Motor neuron (in vitro differentiated cells): ENCODE results near the gene ATP6V0D1. TPM values are rescaled to one million over a fixed set of nuclear protein-coding genes. Genes with fewer than 3 reads are reported as not detected.

Source experiments
- ATAC-seq, 8 experiments: fragments of 200-7000 bp; cut with Tn5 transposase; replicated peaks in 6 of 8; 2 replicates each; pipeline ENCODE4 v1.8.0; 2021; ENCODE audit warnings: mild to moderate bottlenecking in 8 of 8, moderate library complexity in 8 of 8
- H3K27ac ChIP-seq, 2 donors: fragments of 250-450 bp; sonication (Bioruptor Pico); 2 replicates each; pipeline ENCODE4 v1.9.0; 2021; ENCODE audit warnings: antibody characterized with exemption in 2 of 2, mild to moderate bottlenecking in 2 of 2, moderate library complexity in 1 of 2
- H3K4me1 ChIP-seq, 2 donors: fragments of 250-450 bp; sonication (Bioruptor Pico); replicated peaks in 1 of 2; 2 replicates each; pipeline ENCODE4 v1.6.1; 2021; ENCODE audit warnings: antibody characterized with exemption in 2 of 2, mild to moderate bottlenecking in 2 of 2, moderate library complexity in 1 of 2
- H3K4me3 ChIP-seq, 5 donors: fragments of 250-450 bp; sonication (Bioruptor Pico); 2 replicates each; pipeline ENCODE4 v1.9.0; 2021; ENCODE audit warnings: antibody characterized with exemption in 5 of 5, mild to moderate bottlenecking in 5 of 5, moderate library complexity in 4 of 5
- WGBS, 10 experiments: fragments of 450-650 bp; shearing (Covaris generic); methylation state at CpG; one replicate each; pipeline ENCODE4 v1.0.0; 2022; 5-methylcytosine and 5-hydroxymethylcytosine counted together
- in situ Hi-C, 9 experiments: fragments of 400-800 bp; cut with MboI; loops; one replicate each; pipeline ENCODE4 v1.15.0; 2021; ENCODE audit warnings: low sequenced_read_pairs in 9 of 9, low pct_unique_long_range_greater_than_20kb in 2 of 9; ENCODE audit not compliant: unreplicated experiment in 9 of 9
- total RNA-seq, 8 experiments: library from RNA; unstranded; fragments of 300-600 nt; gene quantifications; 2 replicates each; pipeline versions ENCODE4 v1.2.3 to v1.2.4, GENCODE V29; 2022

The ATP6V0D1 gene
- total RNA-seq, 8 experiments from 2014 or later: 56.6 to 139 (median 69.4) TPM

GRCh38 chr16:67399218-67399733 lies 81.7 kb downstream of the ATP6V0D1 start:
- WGBS, 10 experiments: 50% methylated on average over 4 of the region's 42 CpGs; no CpG with 5 or more reads in 9 of the 10 experiments
- Histone ChIP-seq H3K4me3 (no peak overlapping the region), H3K4me1 (peaks cover 36 to 50% of the 10 kb centered on the region in 2 donors), H3K27ac (no peak overlapping the region)
- in situ Hi-C loops: no loop called here
- ATAC-seq: peak in 6 of 8 experiments; percentile 28 to 69 (median 51)

- Histone ChIP-seq H3K27ac (no peak overlapping the region), H3K4me3 (no peak overlapping the region), H3K4me1 (peaks cover 40 to 56% of the 10 kb centered on the region in 2 donors)
- WGBS, 10 experiments: 80 to 100% (median 97%) methylated on average over 1 to 3 of the region's 19 CpGs; no CpG with 5 or more reads in 6 of the 10 experiments
- in situ Hi-C loops: no loop called here
- ATAC-seq: no peak
Measured at GRCh38 chr16:67398546-67399217, 82.3 kb downstream of the ATP6V0D1 start.

- Histone ChIP-seq H3K27ac (no peak overlapping the region), H3K4me1 (peaks cover 42 to 59% of the 10 kb centered on the region in 2 donors), H3K4me3 (no peak overlapping the region)
- in situ Hi-C loops: no loop called here
- whole genome bisulfite sequencing, 10 experiments: 50 to 100% methylated on average over 2 to 3 of the region's 22 CpGs; no CpG with 5 or more reads in 8 of the 10 experiments
- no peak for ATAC-seq
Measured at GRCh38 chr16:67397812-67398545, 83.0 kb downstream of the ATP6V0D1 start.

- no peak for ATAC-seq
Measured at GRCh38 chr16:67397036-67397801, 83.7 kb downstream of the ATP6V0D1 start.

GRCh38 chr16:67396159-67397035 lies 84.6 kb downstream of the ATP6V0D1 start:
- H3K4me3 ChIP-seq: no peak overlapping the region
- ATAC-seq: peak; percentile 49 to 71 (median 64)
- WGBS, 10 experiments: 40% methylated on average over 1 of the region's 31 CpGs; no CpG with 5 or more reads in 9 of the 10 experiments
- H3K4me1 ChIP-seq: peaks cover 55 to 69% of the 10 kb centered on the region in 2 donors
- in situ Hi-C loops: no loop called here
- H3K27ac ChIP-seq: peak overlapping the region; percentile 76 to 91

More at GRCh38 chr16:67397036-67397801, 83.7 kb downstream of the ATP6V0D1 start:
- Histone ChIP-seq H3K4me3 (no peak overlapping the region), H3K4me1 (peaks cover 47 to 66% of the 10 kb centered on the region in 2 donors), H3K27ac (peak overlapping the region; percentile 48 to 91)
- in situ Hi-C loops: no loop called here
- WGBS, 10 experiments: 35 to 100% (median 66%) methylated on average over 2 to 8 of the region's 15 CpGs; no CpG with 5 or more reads in 4 of the 10 experiments

- Histone ChIP-seq H3K27ac (peak overlapping the region; percentile 76 to 91), H3K4me3 (no peak overlapping the region), H3K4me1 (peaks cover 59 to 74% of the 10 kb centered on the region in 2 donors)
- 18 to 82% (median 40%) methylated on average over 1 to 3 of the region's 13 CpGs; no CpG with 5 or more reads in 7 of the 10 experiments for WGBS, 10 experiments
- ATAC-seq: peak in 5 of 8 experiments; percentile 0 to 24 (median 14)
- in situ Hi-C loops: no loop called here
Measured at GRCh38 chr16:67395458-67396158, 85.3 kb downstream of the ATP6V0D1 start.

- no peak overlapping the region for H3K4me3 ChIP-seq
- 40 to 100% (median 90%) methylated on average over 1 to 3 of the region's 10 CpGs; no CpG with 5 or more reads in 5 of the 10 experiments for WGBS, 10 experiments
- peaks cover 59 to 74% of the 10 kb centered on the region in 2 donors for H3K4me1 ChIP-seq
- in situ Hi-C loops: no loop called here
- no peak for ATAC-seq
- no peak overlapping the region for H3K27ac ChIP-seq
Measured at GRCh38 chr16:67395105-67395457, 85.9 kb downstream of the ATP6V0D1 start.

GRCh38 chr16:67394155-67395104 lies 86.5 kb downstream of the ATP6V0D1 start:
- in situ Hi-C loops: no loop called here
- Histone ChIP-seq H3K27ac (peak overlapping the region; percentile 73 to 77), H3K4me1 (peaks cover 56 to 67% of the 10 kb centered on the region in 2 donors), H3K4me3 (no peak overlapping the region)
- no peak for ATAC-seq
- 70 to 100% (median 86%) methylated on average over 1 to 12 of the region's 88 CpGs; no CpG with 5 or more reads in 6 of the 10 experiments for WGBS, 10 experiments

- peaks cover 53 to 65% of the 10 kb centered on the region in 2 donors for H3K4me1 ChIP-seq
- peak overlapping the region; percentile 33 to 51 (median 41) for H3K4me3 ChIP-seq
- ATAC-seq: peak in 4 of 8 experiments; percentile 1 to 9 (median 2)
- WGBS, 10 experiments: 20 to 53% (median 29%) methylated on average over 3 to 9 of the region's 20 CpGs; no CpG with 5 or more reads in 7 of the 10 experiments
- in situ Hi-C loops: no loop called here
- peak overlapping the region; percentile 73 to 77 for H3K27ac ChIP-seq
Measured at GRCh38 chr16:67393788-67394154, 87.2 kb downstream of the ATP6V0D1 start.

- 0% methylated on average over 3 to 4 of the region's 56 CpGs; no CpG with 5 or more reads in 8 of the 10 experiments for WGBS, 10 experiments
- peak; percentile 59 to 82 (median 76) for ATAC-seq
- H3K4me1 ChIP-seq: peaks cover 53 to 67% of the 10 kb centered on the region in 2 donors
- in situ Hi-C loops: no loop called here
- H3K4me3 ChIP-seq: peak within 1 kb of the TSS; percentile 33 to 51 (median 41)
- peak within 1 kb of the TSS; percentile 73 to 77 for H3K27ac ChIP-seq
Measured at GRCh38 chr16:67393111-67393787, 87.7 kb downstream of the ATP6V0D1 start, which contains the start of gene TPPP3. TSS of gene TPPP3 (minus strand) at chr16:67393498. CDS start at chr16:67391111, 2,387 bp downstream.
